Epidermal melanocyte (primary cell): Measurements from ENCODE around the gene SENP8.
A peak's percentile ranks its signal among the peaks of the same experiment; 100 is the strongest.
"Not testable (repeated sequence)": the region's sequence is repeated elsewhere in the genome, so short reads cannot be mapped to it uniquely, and the experiment has no call there.

Experiments
- DNase-seq: peaks from one replicate; pipeline ENCODE4 v3.0.0; 2011; ENCODE audit warnings: low spot score; ENCODE audit not compliant: insufficient read length

Gene SENP8

DNA sequence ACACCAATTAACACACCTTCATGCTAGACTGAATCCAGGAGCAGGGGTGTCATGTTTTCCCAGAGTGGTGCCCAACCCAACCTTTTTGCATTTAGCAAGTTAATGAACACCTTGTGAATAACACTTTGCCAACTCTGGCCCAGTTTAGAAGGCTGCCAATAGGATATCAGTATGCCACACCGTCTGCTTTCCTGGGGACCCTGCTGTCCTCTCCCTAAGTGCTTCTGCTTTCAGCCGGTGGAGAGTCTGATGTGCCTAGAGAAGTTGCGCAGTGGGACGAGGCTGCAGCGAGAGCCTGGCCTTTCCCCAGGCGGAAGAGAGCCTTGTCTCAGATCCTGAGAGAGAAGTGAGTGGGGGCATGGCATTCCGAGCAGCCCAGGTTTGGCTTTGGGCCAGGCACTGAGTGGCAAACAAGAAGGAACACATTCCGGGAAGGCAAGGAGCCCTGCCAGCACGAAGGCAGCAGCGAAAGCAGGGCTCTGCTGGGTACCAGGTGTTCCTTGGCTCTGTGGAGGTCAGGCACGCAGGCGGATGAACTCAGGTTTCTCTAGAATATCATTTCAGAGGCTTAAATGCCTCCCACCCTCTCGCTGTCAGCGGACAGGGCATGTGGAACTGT is 36.9 kb downstream of the SENP8 start:
- peak; percentile 48 for DNase-seq

DNA sequence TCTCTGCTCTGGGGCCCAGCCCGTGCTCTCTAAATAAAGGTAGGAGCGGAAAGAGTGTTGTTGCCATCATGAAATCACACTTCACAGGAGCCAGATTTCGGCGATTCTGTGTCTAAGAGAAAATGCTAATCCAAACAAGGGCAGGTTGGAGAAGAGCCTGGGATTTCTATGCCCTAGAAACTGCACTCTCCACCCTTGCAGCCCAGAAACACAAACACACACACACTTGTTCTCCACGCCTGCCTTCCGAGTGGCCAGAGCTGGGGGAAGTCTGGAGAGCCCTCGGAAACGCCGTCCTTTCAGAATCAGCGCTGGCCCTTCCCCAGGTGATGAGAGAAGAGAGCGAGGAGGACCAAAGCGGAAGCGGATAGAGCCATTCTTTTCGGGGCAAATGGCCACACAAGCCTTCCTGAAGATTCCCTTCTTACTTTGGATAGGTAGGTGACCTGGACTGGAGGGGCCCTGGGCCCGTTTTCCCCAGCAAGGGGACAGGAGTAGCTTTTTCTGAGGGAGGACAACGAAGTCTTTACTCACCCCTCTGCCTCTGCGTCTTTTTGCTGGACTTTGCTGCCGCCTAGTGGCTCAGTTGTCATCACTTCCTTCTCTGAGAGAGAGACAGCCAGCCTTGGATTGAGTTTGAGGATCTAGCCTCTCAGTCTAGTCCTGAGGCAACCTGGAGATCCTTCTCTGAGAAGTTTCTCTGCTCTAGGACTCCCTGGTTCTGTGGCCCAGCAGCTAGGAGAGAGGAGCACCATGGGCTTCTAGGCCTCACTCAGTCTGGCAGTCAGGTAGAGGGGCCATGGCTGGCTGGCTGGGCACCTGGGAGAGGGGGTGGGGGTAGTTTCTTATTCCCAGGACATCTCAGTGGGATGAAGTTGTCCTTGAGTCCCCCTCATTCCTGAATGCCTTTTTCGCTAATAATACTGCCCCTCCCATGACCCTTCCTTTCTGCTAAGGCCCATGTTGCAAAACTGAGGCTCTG is 37.7 kb downstream of the SENP8 start:
- DNase-seq, result peak; percentile 83

DNA sequence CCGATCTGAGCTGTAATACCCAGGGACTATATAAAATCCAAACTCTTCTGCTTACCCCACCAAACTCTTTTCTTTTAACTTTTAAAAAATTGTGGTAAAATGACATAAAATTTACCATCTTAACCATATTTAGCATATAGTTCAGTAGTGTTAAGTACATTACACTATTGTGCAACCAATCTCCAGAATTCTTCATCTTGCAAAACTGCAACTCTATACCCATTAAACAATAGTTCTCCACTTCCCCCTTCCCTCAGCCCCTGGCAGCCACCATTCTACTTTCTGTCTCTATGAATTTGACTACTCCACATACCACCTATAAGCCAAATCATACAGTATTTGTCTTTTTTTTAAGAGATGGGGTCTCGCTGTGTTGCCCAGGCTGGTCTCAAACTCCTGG is 38.7 kb downstream of the SENP8 start:
- no peak for DNase-seq

DNA sequence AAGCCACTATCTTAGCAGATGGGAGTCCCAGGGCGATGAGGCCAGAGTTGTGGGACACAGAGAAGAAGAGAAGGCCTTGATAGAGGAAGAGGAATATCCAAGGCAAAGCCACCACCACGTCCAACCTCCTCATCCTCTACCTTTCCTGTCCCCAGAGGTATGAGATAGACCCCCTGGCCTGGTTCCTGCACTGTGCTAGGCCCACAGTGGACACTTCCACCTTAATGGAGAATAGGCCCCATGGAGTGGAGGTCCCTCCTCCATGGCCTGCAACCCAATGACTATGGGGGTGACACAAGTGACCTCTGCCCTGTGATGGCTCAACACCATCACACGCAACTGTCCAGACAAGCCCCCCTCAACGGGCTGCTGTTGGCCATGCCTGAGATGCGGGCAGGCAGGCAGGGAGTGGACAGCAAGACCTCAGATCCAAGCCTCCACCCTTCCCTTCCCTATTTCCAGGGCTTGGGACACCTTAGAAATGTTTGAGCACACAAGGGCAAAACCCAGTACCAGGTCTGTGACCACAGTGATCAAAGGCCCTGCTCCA is 42.6 kb downstream of the SENP8 start:
- DNase-seq, result no peak

DNA sequence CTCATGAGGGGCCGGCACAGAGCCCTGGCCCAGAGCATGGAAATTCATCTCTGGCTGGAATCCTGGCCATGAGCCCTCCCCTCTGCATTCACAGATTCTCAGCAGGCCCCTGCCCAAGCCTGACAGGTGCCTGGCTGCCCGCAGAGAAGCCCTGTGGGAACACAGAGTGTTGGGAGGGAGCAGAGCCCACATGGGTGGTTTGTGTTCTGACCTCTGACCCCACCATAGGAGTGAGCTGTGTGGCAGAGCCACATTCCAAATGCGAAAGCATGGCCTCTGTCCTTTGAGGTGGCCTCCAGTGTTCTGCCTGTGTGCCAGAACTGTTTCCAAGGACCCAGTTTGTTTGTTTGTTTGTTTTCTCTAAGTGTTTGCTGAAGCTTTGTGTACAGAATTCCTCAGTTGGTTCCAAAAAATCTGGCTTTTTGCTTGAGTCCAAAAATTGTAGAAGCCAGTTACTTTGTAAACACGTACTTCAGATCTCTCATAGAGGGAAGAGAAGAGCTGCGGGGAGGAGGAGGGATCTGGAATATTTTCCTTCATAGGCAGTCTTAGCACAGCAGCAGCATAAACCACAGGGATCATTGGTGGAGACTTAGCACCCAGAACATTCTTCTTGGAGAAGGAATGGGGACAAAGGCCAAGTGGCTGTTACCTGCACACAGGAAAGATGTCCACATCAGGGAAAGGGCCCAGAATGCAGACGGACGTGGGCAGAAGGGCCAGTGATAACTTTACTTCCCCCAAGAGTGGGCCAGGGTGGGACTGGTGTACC is 43.3 kb downstream of the SENP8 start:
- DNase-seq, result no peak

DNA sequence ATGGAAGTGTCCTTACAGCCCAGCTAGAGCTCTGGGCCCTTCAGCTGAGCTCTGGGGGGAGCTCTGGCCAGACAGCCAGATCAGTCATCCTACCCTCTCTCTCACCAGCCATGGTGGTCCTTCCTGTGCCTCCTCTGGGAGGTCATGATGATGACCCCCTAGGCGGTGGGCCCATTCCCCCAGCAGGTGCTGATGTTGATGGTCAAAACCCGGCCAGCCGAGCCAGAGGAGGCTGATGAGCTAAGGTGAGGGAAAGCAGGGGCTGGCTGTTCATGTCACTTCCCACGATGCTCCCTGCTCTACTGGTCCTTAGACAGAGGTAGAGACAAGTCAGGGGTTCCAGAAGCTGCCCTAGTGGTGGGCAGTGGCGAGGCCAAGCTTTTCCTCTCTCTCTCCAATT is 44.4 kb downstream of the SENP8 start:
- no peak for DNase-seq

DNA sequence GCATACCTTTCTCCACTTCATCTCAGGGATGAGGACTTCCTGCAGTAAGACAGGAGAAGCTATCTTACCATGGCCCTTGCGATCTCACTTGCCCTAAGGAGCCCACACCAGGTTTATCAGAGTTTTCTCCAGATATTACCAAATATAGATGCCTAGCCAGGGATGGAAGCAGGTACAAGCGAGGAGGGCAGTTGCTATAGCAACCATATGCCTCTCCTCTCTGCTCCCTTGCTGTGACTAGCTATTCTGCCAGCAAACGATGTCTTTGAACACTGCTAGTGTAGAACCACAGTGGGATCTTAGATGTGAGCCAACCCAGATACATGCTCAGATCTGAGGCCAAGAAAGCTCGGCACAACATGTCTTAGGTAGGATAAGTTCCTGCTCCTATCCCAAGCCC is 45.5 kb downstream of the SENP8 start:
- DNase-seq, result no peak

DNA sequence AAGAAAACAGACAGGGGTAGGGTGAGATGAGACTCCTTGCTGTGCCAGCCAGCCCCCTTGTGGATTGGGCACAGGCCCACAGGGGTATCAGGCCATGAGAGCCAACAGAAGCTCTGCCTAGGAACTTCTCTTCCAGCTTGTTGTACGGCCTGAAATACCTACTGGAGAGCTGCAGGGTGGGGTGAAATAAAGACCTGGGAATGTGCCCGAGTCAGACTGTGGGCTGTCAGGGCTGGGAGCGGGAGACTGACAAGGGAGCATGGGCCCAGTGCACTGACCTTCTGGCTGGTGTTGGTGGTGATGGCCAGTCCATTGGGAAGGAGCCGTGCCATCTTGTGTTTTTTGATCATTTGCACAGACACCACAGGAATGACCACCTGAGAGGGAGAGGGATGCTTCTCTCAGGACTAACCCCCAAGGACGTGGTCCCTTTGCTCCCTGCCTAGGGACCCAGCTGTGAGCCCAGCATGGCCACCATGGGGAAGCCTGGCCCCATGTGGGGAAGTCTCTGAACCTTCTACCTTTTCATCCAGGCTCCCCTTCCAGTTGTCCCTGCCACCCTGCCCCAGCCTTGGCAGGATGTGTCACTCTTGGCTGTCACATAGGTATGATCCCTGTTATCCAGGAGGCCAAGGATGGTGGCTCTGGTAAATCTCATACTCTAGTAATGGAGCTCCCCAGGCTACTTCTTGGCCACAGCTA is 48.7 kb downstream of the SENP8 start:
- no peak for DNase-seq

DNA sequence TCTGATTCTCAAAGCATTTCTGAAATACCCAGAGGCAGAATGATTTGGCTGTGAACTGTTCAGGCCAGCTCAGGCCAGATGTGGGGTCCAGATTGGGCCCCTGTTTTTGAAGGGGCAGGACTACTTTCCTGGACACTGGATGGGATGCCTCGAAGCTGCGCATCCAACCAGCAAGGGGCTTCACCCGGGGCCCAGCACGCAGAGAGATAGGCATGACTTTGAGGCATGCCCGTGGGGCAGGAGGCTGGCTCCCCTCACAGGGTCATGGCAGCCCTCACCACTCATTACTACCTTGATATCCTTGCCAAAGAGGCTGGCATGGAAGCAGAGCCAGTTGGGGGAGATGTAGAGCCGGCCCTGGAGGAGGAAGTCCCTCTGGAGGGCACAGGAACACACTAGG is 49.2 kb downstream of the SENP8 start:
- DNase-seq, result no peak

DNA sequence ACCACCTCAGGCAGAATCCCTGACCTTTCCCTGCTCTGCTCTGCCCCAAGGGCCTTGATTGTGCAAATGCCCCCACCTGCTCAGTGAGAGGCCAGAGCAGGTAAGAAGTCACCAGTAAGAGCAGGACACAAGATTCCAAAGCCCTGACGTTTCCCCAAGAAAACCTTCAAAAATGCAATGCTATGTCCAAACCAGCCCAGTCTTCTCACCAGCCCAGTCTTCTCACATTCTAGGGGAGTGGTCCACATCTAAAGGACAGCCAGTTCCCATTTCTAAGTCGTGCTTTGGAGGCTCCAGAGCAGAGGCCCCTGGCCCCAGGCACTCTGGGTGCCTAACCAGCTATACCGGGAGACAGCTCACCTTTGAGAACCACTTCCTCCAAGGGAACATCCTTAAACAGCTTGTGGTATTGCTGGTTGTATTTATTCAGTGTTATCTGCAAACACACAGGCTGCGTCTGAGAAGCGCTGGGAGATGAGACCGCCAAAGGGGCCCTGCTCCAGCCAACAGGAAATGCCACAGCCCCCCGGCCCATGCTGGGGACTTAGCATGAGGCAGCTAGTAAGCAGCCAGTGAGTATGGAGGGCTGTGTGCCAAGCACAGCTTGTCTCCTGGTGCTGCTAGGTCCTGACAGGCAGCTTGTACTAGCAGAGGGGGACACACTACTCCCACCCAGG is 50.1 kb downstream of the SENP8 start:
- no peak for DNase-seq

DNA sequence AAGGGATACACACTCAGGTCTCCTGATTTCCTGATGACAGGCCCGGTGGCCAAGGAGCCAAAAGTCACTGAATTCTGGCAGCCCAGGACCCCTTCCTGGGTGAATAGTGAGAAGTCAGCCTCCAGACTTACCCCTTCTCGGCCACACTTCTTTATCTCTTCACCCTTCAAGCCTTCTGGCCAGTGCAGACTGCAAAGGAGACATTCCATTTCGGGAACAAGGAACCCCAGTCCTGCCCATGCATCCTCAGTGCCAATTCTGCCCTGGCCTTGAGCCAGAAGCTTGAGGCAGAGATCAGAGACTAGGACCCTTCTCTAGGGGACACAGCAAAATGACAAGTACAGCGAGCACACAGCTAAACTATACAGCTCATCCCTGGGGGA is 50.6 kb downstream of the SENP8 start:
- DNase-seq, result no peak

DNA sequence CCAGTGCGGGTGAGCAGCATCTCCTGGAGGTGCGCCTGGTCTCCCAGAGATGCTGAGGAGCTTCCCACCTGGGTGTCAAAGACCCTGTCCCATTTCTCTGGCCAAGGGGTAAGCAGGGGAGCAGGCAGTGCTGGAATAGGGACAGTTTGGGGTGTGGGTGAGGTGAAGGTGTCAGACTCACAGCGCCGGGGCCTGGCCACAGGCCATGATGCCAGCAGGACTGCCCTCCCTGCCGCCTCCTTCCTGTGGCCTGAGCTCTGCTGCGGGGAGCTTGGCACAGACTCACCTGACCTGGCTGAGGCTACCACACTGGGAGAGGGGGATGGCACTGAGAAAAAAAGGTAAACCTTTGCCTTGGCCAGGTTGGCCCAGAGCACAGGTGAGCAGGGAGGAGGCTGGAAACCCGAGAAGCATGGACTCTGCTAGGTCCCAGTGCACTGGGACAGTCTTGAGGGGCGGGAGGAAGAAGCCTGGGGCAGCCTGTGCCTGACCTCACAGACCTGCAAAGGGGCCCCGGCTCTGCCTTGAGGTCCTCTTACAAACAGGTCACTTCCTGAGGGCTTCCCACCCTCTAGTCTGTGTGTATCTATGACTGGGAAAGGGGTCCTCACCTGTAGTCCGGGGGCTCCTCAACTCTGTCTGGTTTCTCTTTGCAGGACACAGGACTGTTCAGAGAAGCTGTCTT is 51.2 kb downstream of the SENP8 start:
- no peak for DNase-seq

DNA sequence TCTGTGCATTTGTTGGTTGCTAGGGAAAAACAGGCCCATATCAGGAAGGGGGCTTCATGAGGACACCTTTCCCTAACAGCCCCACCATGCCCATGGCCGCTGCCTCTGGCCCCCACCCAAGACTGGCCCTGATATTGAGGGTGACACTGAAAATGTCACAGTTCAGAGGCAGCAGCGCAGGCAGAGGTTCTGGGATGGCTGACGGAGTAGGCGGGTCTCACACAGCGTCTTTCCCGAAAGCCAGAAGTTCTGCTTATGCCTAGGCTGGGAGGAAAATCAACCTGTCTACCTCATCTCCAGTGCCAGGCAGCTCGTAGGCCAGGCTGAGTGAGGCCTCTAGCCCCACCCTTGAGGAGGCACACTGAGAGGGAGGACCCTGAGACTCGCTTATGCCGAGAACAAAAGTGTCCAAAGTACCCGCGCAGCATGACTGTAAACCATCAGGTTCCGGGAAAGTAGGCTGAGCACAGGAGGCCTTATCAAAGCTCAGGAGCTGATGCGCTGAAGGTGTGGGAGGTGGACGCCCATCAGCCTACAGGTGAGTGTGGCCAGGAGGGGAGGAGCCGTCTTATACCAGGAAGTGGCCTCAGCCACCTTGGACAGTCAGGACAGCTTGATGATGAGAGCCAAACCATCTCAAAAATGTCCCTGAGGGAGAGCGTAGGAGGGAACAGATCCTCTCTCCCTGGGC is 51.9 kb downstream of the SENP8 start:
- DNase-seq, result no peak

DNA sequence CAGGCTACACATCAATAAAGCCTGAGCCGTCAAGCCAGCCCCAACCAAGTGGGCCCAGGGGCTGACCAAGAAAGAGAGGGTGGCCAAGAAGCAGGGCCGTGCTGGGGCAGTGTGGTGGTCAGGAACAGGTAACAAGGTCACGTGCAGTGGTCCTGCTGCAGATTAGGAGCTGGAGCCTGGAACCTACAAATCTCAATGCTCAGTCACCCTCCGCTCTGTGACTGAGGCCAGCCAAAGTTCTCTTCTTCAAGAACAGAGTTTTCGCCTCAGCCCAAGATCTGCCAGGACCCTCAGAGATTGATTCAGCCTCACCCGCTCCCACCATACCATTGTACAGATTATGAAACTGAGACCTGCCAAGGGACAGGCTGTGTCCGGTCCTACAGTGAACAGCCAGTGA is 52.5 kb downstream of the SENP8 start:
- no peak for DNase-seq

DNA sequence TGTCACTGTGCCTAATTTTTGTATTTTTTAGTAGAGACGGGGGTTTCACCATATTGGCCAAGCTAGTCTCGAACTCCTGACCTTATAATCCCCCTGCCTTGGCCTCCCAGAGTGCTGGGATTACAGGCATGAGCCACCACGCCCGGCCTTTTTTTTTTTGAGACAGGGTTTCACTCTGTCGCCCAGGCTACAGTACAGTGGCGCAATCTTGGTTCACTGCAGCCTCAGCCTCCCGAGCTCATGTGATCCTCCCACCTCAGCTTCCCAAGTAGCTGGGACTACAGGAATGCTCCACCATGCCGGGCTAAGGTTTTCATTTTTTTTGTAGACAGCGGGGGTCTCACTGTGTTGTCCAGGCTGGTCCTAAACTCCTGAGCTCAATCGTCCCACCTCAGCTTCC is 53.8 kb downstream of the SENP8 start:
- not testable (repeated sequence) for DNase-seq

DNA sequence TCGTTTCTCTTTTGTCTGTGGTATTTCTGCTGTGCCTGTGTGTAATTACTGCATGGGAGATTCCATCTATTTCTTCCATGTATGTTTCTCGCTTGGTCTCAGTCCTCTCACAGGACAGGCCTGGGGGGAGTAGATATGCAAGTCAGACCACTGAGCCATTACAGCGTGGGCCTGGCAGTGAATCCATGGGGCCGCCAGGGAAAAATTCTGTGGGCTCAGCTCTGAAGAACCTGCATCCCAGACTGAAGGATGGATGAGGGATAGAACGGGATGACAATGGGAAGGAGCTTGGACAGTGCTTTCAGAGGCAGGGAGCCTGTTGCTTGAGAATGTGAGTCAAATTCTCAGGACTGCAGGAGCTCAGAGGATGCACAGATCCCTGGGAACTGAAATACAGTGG is 54.6 kb downstream of the SENP8 start:
- no peak for DNase-seq

DNA sequence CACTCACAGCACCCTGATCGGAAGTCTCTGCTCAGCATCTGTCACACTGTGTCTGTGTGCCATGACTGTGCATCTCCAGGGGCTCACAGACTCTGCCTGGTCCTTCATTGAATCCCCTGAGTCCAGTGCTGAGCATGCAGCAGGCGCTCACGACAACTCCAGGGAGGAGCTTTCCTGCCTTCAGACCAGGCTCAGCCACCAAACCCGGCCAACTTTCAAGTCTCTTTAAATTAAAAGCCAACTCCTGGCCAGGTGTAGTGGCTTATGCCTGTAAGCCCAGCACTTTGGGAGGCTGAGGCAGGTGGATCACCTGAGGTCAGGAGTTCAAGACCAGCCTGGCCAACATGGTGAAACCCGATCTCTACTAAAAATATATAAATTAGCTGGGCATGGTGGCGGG is 55.2 kb downstream of the SENP8 start:
- DNase-seq, result no peak

DNA sequence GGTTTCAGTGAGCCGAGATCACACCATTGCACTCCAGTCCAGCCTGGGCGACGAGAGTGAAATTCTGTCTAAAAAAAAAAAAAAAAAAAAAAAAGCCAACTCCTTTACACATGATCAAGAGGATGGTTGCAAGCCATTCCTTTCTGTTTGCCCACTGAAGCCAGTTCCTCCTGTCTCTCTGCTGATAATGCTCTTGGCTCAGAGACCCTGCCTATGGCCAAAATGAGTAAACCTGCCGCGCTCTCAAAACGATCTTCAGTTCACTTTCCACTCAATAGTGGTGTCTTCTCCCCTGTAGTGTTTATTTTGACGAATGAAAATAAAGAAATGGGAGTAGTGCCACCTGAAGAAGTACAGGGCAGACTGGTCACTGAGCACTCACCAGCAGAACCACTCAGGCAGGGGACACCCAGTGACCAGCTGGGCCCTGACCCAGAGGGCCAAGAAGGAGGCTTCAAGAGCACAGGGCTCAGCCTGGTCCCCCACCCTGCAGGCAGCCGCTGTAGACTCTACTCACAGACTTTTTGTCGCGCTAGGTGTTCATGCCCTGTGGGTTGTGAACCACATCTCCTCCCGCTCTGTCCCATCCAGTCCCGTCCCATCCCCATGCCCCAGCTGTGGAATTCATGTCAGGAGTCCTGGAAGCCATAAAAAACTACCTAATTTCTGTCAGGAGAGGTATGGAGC is 55.8 kb downstream of the SENP8 start:
- DNase-seq, result no peak
